MCF 10A (cell line): ENCODE data around the gene KIF6. TPM values are rescaled to one million over a fixed set of nuclear protein-coding genes. Genes with fewer than 3 reads are reported as not detected.

Experiments used
- BruUV-seq: library from RNA; stranded (reverse); fragments of 400-500 nt; replicated peaks from 2 replicates; lab custom pipeline; 2021; lab: Mats Ljungman, UMichigan
- CTCF ChIA-PET: fragments of 300-600 bp; sonication (Branson Sonifier 250); formaldehyde crosslinking; extraction: SDS; loops from one replicate; lab custom pipeline; 2021; ENCODE audit warnings: antibody characterized with exemption, inconsistent platforms; lab: Yijun Ruan, JAX
- POLR2A ChIA-PET: fragments of 300-600, 350-650 bp; sonication (Branson Sonifier 250); formaldehyde crosslinking; extraction: SDS; loops from one replicate; lab custom pipeline; 2020; ENCODE audit warnings: antibody characterized with exemption, inconsistent platforms; lab: Yijun Ruan, JAX
- DNase-seq: peaks from one replicate; pipeline ENCODE4 v3.0.0-alpha.2; 2018; ENCODE audit not compliant: unreplicated experiment
- H3K27ac Mint-ChIP-seq: one replicate; pipeline ENCODE4 v1.8.0; 2022; ENCODE audit warnings: mild to moderate bottlenecking, low read depth, mixed read lengths; ENCODE audit not compliant: unreplicated experiment
- H3K27me3 Mint-ChIP-seq: one replicate; pipeline ENCODE4 v1.8.0; 2022; ENCODE audit warnings: mixed read lengths; ENCODE audit not compliant: insufficient read depth, unreplicated experiment
- H3K36me3 Mint-ChIP-seq: one replicate; pipeline ENCODE4 v1.8.0; 2022; ENCODE audit warnings: mild to moderate bottlenecking, moderate library complexity, mixed read lengths; ENCODE audit not compliant: insufficient read depth, unreplicated experiment
- H3K4me1 Mint-ChIP-seq: one replicate; pipeline ENCODE4 v1.8.0; 2022; ENCODE audit warnings: mixed read lengths; ENCODE audit not compliant: insufficient read depth, unreplicated experiment
- H3K4me3 Mint-ChIP-seq: one replicate; pipeline ENCODE4 v1.8.0; 2022; ENCODE audit warnings: mild to moderate bottlenecking, moderate library complexity, mixed read lengths; ENCODE audit not compliant: unreplicated experiment
- H3K9me3 Mint-ChIP-seq: one replicate; pipeline ENCODE4 v1.8.0; 2022; ENCODE audit warnings: mixed read lengths; ENCODE audit not compliant: unreplicated experiment
- intact Hi-C: fragments of 100-400 bp; cut with micrococcal nuclease; formaldehyde crosslinking; loops from 2 replicates; pipeline ENCODE4 v1.14.1; 2022
- total RNA-seq: library from RNA; stranded (reverse); gene quantifications from 2 replicates; pipeline ENCODE4 v1.2.3, GENCODE V29; 2022
- TF ChIP-seq, protein P1 (sequence below): fragments of 200-600 bp; IDR thresholded peaks from one replicate; pipeline ENCODE4 v1.8.0; 2022; ENCODE audit warnings: antibody characterized with exemption, mild to moderate bottlenecking; ENCODE audit not compliant: unreplicated experiment

The KIF6 gene
- total RNA-seq, 1 experiment from 2014 or later, result 0.91 TPM

DNA sequence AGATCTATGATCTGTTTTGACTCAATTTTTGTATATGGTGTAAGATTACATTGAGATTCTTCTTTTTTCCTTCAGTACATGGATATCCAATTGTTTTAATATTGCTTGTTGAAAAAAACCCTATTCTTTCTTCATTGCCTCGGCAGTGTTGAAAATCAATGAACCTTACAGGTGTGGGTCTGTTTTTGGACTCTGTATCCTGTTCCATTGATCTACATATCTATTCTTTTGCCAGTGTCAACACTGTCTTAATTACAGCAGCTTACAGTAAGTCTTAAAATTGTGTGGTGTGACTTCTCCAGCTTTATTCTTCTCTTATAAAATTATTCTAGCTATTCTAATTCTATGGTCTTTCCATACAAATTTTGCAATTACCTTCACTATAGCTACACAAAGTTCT is 320.9 kb downstream of the KIF6 start:
- Mint-ChIP-seq H3K36me3 (no peaks in the 10 kb centered on the region), H3K4me3 (no peak overlapping the region), H3K9me3 (no peaks in the 10 kb centered on the region), H3K27me3 (no peaks in the 10 kb centered on the region), H3K27ac (no peak overlapping the region), H3K4me1 (no peaks in the 10 kb centered on the region)
- intact Hi-C loops, result no loop called here
- POLR2A ChIA-PET, result interaction anchor here (0.5 to 1.4 kb wide), 2 partner anchors 9 to 1883 kb away, joined by 3 read pairs; no protein-coding TSS in a partner anchor
- TF ChIP-seq, protein P1, sequence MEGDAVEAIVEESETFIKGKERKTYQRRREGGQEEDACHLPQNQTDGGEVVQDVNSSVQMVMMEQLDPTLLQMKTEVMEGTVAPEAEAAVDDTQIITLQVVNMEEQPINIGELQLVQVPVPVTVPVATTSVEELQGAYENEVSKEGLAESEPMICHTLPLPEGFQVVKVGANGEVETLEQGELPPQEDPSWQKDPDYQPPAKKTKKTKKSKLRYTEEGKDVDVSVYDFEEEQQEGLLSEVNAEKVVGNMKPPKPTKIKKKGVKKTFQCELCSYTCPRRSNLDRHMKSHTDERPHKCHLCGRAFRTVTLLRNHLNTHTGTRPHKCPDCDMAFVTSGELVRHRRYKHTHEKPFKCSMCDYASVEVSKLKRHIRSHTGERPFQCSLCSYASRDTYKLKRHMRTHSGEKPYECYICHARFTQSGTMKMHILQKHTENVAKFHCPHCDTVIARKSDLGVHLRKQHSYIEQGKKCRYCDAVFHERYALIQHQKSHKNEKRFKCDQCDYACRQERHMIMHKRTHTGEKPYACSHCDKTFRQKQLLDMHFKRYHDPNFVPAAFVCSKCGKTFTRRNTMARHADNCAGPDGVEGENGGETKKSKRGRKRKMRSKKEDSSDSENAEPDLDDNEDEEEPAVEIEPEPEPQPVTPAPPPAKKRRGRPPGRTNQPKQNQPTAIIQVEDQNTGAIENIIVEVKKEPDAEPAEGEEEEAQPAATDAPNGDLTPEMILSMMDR, result no peak
- BruUV-seq, result no TSS peak
- no peak for DNase-seq
- CTCF ChIA-PET, result no interaction called here

DNA sequence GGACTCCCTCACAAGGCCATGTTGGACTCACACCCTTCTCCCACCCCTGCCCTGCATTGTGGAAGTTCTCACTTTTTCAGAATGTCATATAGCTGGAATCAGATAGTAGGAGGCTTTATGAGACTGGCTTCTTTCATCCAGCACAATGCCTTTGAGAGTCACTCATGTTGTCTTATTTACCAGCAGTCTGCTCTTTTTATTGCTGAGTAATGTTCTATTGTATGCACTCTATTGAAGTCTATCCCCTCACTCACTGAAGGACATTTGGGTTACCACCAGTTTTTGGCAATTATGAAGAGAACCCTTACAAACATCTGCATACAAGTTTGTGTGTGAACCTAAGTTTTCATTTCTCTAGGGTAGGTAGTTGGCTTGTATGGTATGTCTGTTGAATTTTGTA is 321.9 kb downstream of the KIF6 start:
- DNase-seq, result no peak
- H3K36me3 Mint-ChIP-seq, result no peaks in the 10 kb centered on the region
- POLR2A ChIA-PET, result no interaction called here
- H3K27ac Mint-ChIP-seq, result no peak overlapping the region
- BruUV-seq, result no TSS peak
- CTCF ChIA-PET, result no interaction called here
- TF ChIP-seq, protein P1, result no peak
- intact Hi-C loops, result no loop called here
- H3K9me3 Mint-ChIP-seq, result no peaks in the 10 kb centered on the region
- no peaks in the 10 kb centered on the region for H3K4me1 Mint-ChIP-seq
- H3K27me3 Mint-ChIP-seq, result no peaks in the 10 kb centered on the region
- H3K4me3 Mint-ChIP-seq, result no peak overlapping the region

- no peak overlapping the region for H3K27ac Mint-ChIP-seq
- H3K4me3 Mint-ChIP-seq, result no peak overlapping the region
- intact Hi-C loops, result no loop called here
- TF ChIP-seq, protein P1, result no peak
- H3K4me1 Mint-ChIP-seq, result no peaks in the 10 kb centered on the region
- no peaks in the 10 kb centered on the region for H3K36me3 Mint-ChIP-seq
- no peak for DNase-seq
- no peaks in the 10 kb centered on the region for H3K27me3 Mint-ChIP-seq
- POLR2A ChIA-PET, result no interaction called here
- CTCF ChIA-PET, result interaction anchor here (0.9 kb wide), 1 partner anchor 1143 kb away, joined by 3 read pairs; no protein-coding TSS in a partner anchor
- no peaks in the 10 kb centered on the region for H3K9me3 Mint-ChIP-seq
- BruUV-seq, result no TSS peak
Observed at GRCh38 chr6:39402239-39402751, 322.9 kb downstream of the KIF6 start.

GRCh38 chr6:39401376-39401775 is 323.8 kb downstream of the KIF6 start:
- Mint-ChIP-seq H3K4me1 (no peaks in the 10 kb centered on the region), H3K4me3 (no peak overlapping the region), H3K27me3 (no peaks in the 10 kb centered on the region), H3K9me3 (no peaks in the 10 kb centered on the region), H3K36me3 (no peaks in the 10 kb centered on the region), H3K27ac (no peak overlapping the region)
- TF ChIP-seq, protein P1, result no peak
- ChIA-PET POLR2A (no interaction called here), CTCF (interaction anchor here (0.9 kb wide), 1 partner anchor 1144 kb away, joined by 3 read pairs; no protein-coding TSS in a partner anchor)
- BruUV-seq, result no TSS peak
- DNase-seq, result no peak
- intact Hi-C loops, result no loop called here
